Transverse colon (tissue), 4 donors: ENCODE measurements around the gene TRPM3.

ENCODE experiments used
- EP300 ChIP-seq: sonication (generic); formaldehyde crosslinking; IDR thresholded peaks from one replicate; pipeline ENCODE4 v1.6.1; 2017; ENCODE audit warnings: antibody characterized with exemption, low read depth
- POLR2A ChIP-seq: fragments of 450-650 bp; IDR thresholded peaks from one replicate; pipeline ENCODE4 v1.6.1; 2016; ENCODE audit warnings: antibody characterized with exemption, mild to moderate bottlenecking, moderate library complexity
- POLR2AphosphoS5 ChIP-seq, 3 donors: sonication (generic); formaldehyde crosslinking; IDR thresholded peaks; one replicate each; pipeline ENCODE4 v1.6.1; 2016; ENCODE audit warnings: antibody characterized with exemption in 3 of 3
- TF ChIP-seq, protein P1 (sequence below), 5 experiments: fragments of 200-600 bp in 3 of 5; fragments of 450-650 bp in 2 of 5; sonication (generic) in 3 of 5; IDR thresholded peaks; 1 replicate in 2 of 5; 2 replicates in 3 of 5; pipeline ENCODE4 v1.5.1; 2016 to 2017; ENCODE audit warnings: antibody characterized with exemption in 5 of 5, inconsistent platforms in 3 of 5, mild to moderate bottlenecking in 2 of 5, moderate library complexity in 1 of 5

DNA sequence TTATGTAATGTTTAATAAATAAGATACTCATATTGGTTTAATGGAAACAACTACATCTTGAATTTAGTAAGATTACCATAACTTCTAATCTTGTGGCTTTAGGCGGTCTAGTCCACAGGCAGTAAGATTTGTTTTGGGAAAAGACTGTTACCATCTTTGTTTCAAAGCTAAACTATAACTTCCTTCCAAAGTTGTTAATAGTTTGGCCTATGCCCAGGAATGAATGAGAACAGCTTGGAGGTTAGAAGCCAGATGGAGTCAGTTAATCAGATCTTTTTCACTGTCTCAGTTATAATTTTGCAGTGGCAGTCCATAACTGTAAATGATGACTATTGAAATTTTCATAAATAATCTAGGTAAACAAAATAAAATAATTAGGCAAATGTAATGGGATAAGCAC lies 465.1 kb downstream of the TRPM3 start:
- no peak for TF ChIP-seq POLR2A
- TF ChIP-seq POLR2AphosphoS5 (IDR thresholded peaks at IDR 0.05): no peak
- TF ChIP-seq, protein P1, sequence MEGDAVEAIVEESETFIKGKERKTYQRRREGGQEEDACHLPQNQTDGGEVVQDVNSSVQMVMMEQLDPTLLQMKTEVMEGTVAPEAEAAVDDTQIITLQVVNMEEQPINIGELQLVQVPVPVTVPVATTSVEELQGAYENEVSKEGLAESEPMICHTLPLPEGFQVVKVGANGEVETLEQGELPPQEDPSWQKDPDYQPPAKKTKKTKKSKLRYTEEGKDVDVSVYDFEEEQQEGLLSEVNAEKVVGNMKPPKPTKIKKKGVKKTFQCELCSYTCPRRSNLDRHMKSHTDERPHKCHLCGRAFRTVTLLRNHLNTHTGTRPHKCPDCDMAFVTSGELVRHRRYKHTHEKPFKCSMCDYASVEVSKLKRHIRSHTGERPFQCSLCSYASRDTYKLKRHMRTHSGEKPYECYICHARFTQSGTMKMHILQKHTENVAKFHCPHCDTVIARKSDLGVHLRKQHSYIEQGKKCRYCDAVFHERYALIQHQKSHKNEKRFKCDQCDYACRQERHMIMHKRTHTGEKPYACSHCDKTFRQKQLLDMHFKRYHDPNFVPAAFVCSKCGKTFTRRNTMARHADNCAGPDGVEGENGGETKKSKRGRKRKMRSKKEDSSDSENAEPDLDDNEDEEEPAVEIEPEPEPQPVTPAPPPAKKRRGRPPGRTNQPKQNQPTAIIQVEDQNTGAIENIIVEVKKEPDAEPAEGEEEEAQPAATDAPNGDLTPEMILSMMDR (IDR thresholded peaks at IDR 0.05): no peak
- no peak for TF ChIP-seq EP300
